Keratinocyte (primary cell): ENCODE measurements around the gene ARL3. TPM values are rescaled to one million over a fixed set of nuclear protein-coding genes. Genes with fewer than 3 reads are reported as not detected.
A peak's percentile ranks its signal among the peaks of the same experiment; 100 is the strongest.

Source experiments
- DNase-seq: peaks from one replicate; pipeline ENCODE4 v3.0.0-alpha.2; 2011; ENCODE audit warnings: low read depth, missing footprints, low spot score
- FAIRE-seq: peaks from 2 replicates; lab custom pipeline; 2011; peaks lifted over from hg19 to GRCh38; lab: Jason Lieb, UNC
- H2AFZ ChIP-seq: 2 replicates; pipeline ENCODE4 v1.6.0; 2012; ENCODE audit warnings: low read length, control low read depth, inconsistent platforms; ENCODE audit not compliant: control insufficient read depth
- H3K27ac ChIP-seq: 2 replicates; pipeline ENCODE4 v1.5.1; 2011; ENCODE audit warnings: low read length; ENCODE audit not compliant: control insufficient read depth, insufficient read depth
- H3K27me3 ChIP-seq: 3 replicates; pipeline ENCODE4 v1.6.0; 2011; ENCODE audit warnings: low read length; ENCODE audit not compliant: control insufficient read depth, insufficient read depth; ENCODE audit errors: extremely low read depth
- H3K36me3 ChIP-seq, 2 experiments: 2 replicates in 1 of 2; 3 replicates in 1 of 2; pipeline ENCODE4 v1.5.1; 2011; ENCODE audit warnings: low read length in 2 of 2, mild to moderate bottlenecking in 1 of 2; ENCODE audit not compliant: control insufficient read depth in 2 of 2, insufficient read depth in 2 of 2; ENCODE audit errors: extremely low read depth in 1 of 2
- H3K4me1 ChIP-seq: 3 replicates; pipeline ENCODE4 v1.5.1; 2011; ENCODE audit warnings: low read length; ENCODE audit not compliant: control insufficient read depth, insufficient read depth; ENCODE audit errors: extremely low read depth
- H3K4me2 ChIP-seq: 3 replicates; pipeline ENCODE4 v1.6.0; 2011; ENCODE audit warnings: low read depth, low read length; ENCODE audit not compliant: control insufficient read depth, insufficient read depth; ENCODE audit errors: extremely low read depth
- H3K4me3 ChIP-seq, 3 experiments: fragments of 200-600 bp in 1 of 3; sonication (generic) in 1 of 3; 2 replicates in 2 of 3; 3 replicates in 1 of 3; pipeline ENCODE4 v1.5.1; 2011 to 2016; ENCODE audit warnings: low read length in 3 of 3, mild to moderate bottlenecking in 3 of 3, control low read depth in 2 of 3, inconsistent platforms in 1 of 3, low read depth in 1 of 3, mixed read lengths in 1 of 3, mixed run types in 1 of 3, moderate library complexity in 1 of 3; ENCODE audit not compliant: control insufficient read depth in 2 of 3, insufficient read depth in 2 of 3; ENCODE audit errors: extremely low read depth in 1 of 3
- H3K79me2 ChIP-seq: 2 replicates; pipeline ENCODE4 v1.6.0; 2012; ENCODE audit warnings: low read length; ENCODE audit not compliant: control insufficient read depth, insufficient read depth
- H3K9ac ChIP-seq: 3 replicates; pipeline ENCODE4 v1.6.0; 2011; ENCODE audit warnings: low read length; ENCODE audit not compliant: control insufficient read depth, insufficient read depth; ENCODE audit errors: extremely low read depth
- H3K9me1 ChIP-seq: 3 replicates; pipeline ENCODE4 v1.6.0; 2011; ENCODE audit warnings: low read length; ENCODE audit not compliant: control insufficient read depth, insufficient read depth; ENCODE audit errors: extremely low read depth
- H3K9me3 ChIP-seq: 2 replicates; pipeline ENCODE4 v1.5.1; 2012; ENCODE audit warnings: low read depth, low read length; ENCODE audit not compliant: control insufficient read depth
- H4K20me1 ChIP-seq: 3 replicates; pipeline ENCODE4 v1.6.0; 2011; ENCODE audit warnings: low read length; ENCODE audit not compliant: control insufficient read depth, insufficient read depth; ENCODE audit errors: extremely low read depth
- EZH2 ChIP-seq: IDR thresholded peaks from one replicate; pipeline ENCODE4 v1.6.1; 2012; ENCODE audit warnings: inconsistent platforms, mild to moderate bottlenecking, low read length, moderate library complexity
- dilution Hi-C: fragments of 300-500 bp; cut with MboI; formaldehyde crosslinking; loops from one replicate; pipeline ENCODE4 v1.7.0; 2020; ENCODE audit warnings: low sequenced_read_pairs; ENCODE audit not compliant: extremely low pct_ligation_motif_present
- polyA plus RNA-seq, 5 experiments: library from polyadenylated mRNA; depleted of rRNA in 3 of 5; stranded (reverse) in 3 of 5; stranded (forward) in 1 of 5; unstranded in 1 of 5; fragments of >200 nt; gene quantifications; 1 replicate in 1 of 5; 2 replicates in 3 of 5; 3 replicates in 1 of 5; pipeline versions ENCODE4 v1.2.1 to v1.2.3, GENCODE V29; 2011 to 2012; ENCODE audit warnings: missing spikeins in 2 of 5, low read depth in 1 of 5, low replicate concordance in 1 of 5
- TF ChIP-seq, protein P1 (sequence below), 3 experiments: IDR thresholded peaks in 1 of 3; conservative IDR thresholded peaks in 1 of 3; optimal IDR thresholded peaks in 1 of 3; 2 replicates in 2 of 3; 3 replicates in 1 of 3; pipeline versions ENCODE3 to v1.5.1; 2011; ENCODE audit warnings: low read length in 3 of 3, mild to moderate bottlenecking in 3 of 3, moderate library complexity in 2 of 3, control low read depth in 1 of 3, inconsistent platforms in 1 of 3; ENCODE audit not compliant: insufficient read depth in 2 of 3; ENCODE audit errors: extremely low read depth in 1 of 3

The ARL3 gene
- polyA plus RNA-seq, 1 donor (not counting 4 experiments of a cell fraction or from before 2014, with no cell fraction given): 10.7 TPM

DNA sequence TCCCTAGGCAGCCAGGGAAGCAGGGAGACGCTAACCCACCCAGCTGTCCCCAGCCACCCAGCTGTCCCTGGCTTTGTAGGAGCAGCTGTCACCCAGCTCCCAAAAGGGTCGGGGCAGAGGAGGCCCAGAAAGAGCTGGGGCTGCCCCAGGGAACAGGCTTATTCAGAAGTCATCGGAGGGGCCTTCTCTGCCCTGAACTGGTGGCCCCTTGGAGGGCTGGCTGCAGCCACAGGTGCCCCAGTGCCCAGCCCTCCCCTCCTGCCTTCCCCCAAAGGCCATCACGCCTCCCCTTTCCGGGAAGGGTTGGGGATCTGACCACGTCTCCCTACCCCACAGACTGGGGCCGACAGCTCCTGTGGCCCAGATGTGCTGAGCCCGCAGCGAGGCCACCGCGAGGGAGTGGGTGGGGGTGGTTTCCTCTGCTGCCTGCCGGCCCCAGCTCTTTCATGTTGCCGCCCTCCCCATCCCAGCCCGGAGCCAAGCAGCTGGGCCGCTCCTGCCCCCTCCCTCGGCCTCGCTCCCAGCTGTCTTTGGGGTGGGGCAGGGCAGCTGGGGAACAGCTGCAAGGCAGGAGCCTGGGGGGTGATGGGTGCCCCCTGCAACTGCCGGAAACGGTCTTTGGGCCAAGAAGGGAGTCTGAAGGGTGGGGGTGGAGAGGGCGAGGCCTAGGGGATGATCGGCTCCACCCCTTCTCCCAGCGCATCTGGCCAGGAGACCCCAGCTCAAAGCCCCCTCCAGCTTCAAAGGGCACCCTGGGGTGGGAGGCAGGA, 53.1 kb downstream of the ARL3 start:
- dilution Hi-C loops: no loop called here
- Histone ChIP-seq H3K9me1 (no peaks in the 10 kb centered on the region), H3K4me1 (peaks cover 11% of the 10 kb centered on the region), H3K27ac (no peak overlapping the region), H3K4me3 (no peak overlapping the region), H3K9ac (no peak overlapping the region), H3K79me2 (no peaks in the 10 kb centered on the region), H3K36me3 (peaks cover 9 to 11% of the 10 kb centered on the region in 2 experiments), H4K20me1 (no peaks in the 10 kb centered on the region), H3K4me2 (peak overlapping the region; percentile 5), H3K9me3 (no peaks in the 10 kb centered on the region), H2AFZ (no peak overlapping the region), H3K27me3 (no peaks in the 10 kb centered on the region)
- TF ChIP-seq, protein P1, sequence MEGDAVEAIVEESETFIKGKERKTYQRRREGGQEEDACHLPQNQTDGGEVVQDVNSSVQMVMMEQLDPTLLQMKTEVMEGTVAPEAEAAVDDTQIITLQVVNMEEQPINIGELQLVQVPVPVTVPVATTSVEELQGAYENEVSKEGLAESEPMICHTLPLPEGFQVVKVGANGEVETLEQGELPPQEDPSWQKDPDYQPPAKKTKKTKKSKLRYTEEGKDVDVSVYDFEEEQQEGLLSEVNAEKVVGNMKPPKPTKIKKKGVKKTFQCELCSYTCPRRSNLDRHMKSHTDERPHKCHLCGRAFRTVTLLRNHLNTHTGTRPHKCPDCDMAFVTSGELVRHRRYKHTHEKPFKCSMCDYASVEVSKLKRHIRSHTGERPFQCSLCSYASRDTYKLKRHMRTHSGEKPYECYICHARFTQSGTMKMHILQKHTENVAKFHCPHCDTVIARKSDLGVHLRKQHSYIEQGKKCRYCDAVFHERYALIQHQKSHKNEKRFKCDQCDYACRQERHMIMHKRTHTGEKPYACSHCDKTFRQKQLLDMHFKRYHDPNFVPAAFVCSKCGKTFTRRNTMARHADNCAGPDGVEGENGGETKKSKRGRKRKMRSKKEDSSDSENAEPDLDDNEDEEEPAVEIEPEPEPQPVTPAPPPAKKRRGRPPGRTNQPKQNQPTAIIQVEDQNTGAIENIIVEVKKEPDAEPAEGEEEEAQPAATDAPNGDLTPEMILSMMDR (optimal IDR thresholded peaks at IDR 0.05 in 1 of 3, IDR thresholded peaks at IDR 0.05 in 1 of 3, conservative IDR thresholded peaks at IDR 0.05 in 1 of 3; ENCODE audit: extremely low read depth in 1 of 3, insufficient read depth in 2 of 3, low read length in 3 of 3): no peak
- TF ChIP-seq EZH2: no peak
- no peak for DNase-seq
- FAIRE-seq: no peak

DNA sequence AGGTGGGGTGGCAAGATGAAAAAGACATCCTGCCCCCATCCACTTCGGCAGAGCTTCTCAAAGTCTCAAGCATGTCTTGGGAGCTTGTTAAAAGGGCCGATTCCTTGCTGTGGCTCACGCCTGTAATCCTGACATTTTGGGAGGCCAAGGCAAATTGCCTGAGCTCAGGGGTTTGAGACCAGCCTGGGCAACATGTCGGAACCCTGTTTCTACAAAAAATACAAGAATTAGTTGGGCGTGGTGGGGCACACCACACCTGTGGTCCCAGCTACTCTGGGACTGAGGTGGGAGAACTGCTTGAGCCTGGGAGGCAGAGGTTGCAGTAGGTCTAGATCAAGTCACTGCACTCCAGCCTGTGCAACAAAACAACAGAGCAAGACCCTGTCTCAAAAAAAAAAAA, 55.4 kb downstream of the ARL3 start:
- dilution Hi-C loops: no loop called here
- Histone ChIP-seq H3K27me3 (no peaks in the 10 kb centered on the region), H2AFZ (no peak overlapping the region), H3K4me2 (no peak overlapping the region), H3K79me2 (peaks cover 3% of the 10 kb centered on the region), H3K36me3 (peaks cover 17 to 26% of the 10 kb centered on the region in 2 experiments), H3K4me3 (no peak overlapping the region), H3K9ac (no peak overlapping the region), H4K20me1 (no peaks in the 10 kb centered on the region), H3K9me1 (no peaks in the 10 kb centered on the region), H3K27ac (no peak overlapping the region), H3K9me3 (no peaks in the 10 kb centered on the region), H3K4me1 (peaks cover 15% of the 10 kb centered on the region)
- TF ChIP-seq, protein P1 (optimal IDR thresholded peaks at IDR 0.05 in 1 of 3, IDR thresholded peaks at IDR 0.05 in 1 of 3, conservative IDR thresholded peaks at IDR 0.05 in 1 of 3; ENCODE audit: extremely low read depth in 1 of 3, insufficient read depth in 2 of 3, low read length in 3 of 3): no peak
- no peak for TF ChIP-seq EZH2
- no peak for FAIRE-seq
- DNase-seq: no peak
